Endothelial cell of hepatic sinusoid (primary cell): Measurements from ENCODE around the gene POLR1A.

Experiments used
- in situ Hi-C: cut with HindIII; loops from 2 replicates; pipeline ENCODE4 v1.10.0; 2017; ENCODE audit warnings: low sequenced_read_pairs

POLR1A gene

GRCh38 chr2:86025976-86026743 is 79.5 kb downstream of the POLR1A start:
- in situ Hi-C loops = no loop called here

- in situ Hi-C loops = no loop called here
These were observed 80.4 kb downstream of the POLR1A start for GRCh38 chr2:86025229-86025820.

GRCh38 chr2:86023366-86023712 is 82.3 kb downstream of the POLR1A start:
- in situ Hi-C loops = no loop called here

- in situ Hi-C loops = no loop called here
These were observed 82.9 kb downstream of the POLR1A start for GRCh38 chr2:86022661-86023365.

GRCh38 chr2:86021396-86022378 is 84.0 kb downstream of the POLR1A start:
- in situ Hi-C loops = no loop called here

- in situ Hi-C loops = no loop called here
These were observed 84.7 kb downstream of the POLR1A start for GRCh38 chr2:86020984-86021383.

GRCh38 chr2:86019121-86019520 is 86.6 kb downstream of the POLR1A start:
- in situ Hi-C loops = no loop called here

GRCh38 chr2:86017901-86018896 is 87.5 kb downstream of the POLR1A start:
- in situ Hi-C loops = no loop called here

- in situ Hi-C loops = no loop called here
These were observed 89.1 kb downstream of the POLR1A start for GRCh38 chr2:86016581-86016980.

GRCh38 chr2:86015699-86016098 is 90.0 kb downstream of the POLR1A start:
- in situ Hi-C loops = no loop called here

- in situ Hi-C loops = no loop called here
These were observed 90.7 kb downstream of the POLR1A start for GRCh38 chr2:86015006-86015405.

GRCh38 chr2:86014493-86014892 is 91.2 kb downstream of the POLR1A start:
- in situ Hi-C loops = loop anchor here (5.0 kb wide), 1 partner anchor 82 kb away; no protein-coding TSS in a partner anchor

GRCh38 chr2:86012007-86012712 is 93.5 kb downstream of the POLR1A start:
- in situ Hi-C loops = loop anchor here (5.0 kb wide), 1 partner anchor 80 kb away; no protein-coding TSS in a partner anchor

GRCh38 chr2:86011449-86011941 is 94.2 kb downstream of the POLR1A start:
- in situ Hi-C loops = loop anchor here (5.0 kb wide), 1 partner anchor 79 kb away; no protein-coding TSS in a partner anchor

GRCh38 chr2:86010083-86010482 is 95.6 kb downstream of the POLR1A start:
- in situ Hi-C loops = loop anchor here (5.0 kb wide), 1 partner anchor 78 kb away; no protein-coding TSS in a partner anchor

GRCh38 chr2:86006524-86006923 is 99.2 kb downstream of the POLR1A start:
- in situ Hi-C loops = no loop called here

- in situ Hi-C loops = no loop called here
These were observed 101.7 kb downstream of the POLR1A start for GRCh38 chr2:86003967-86004366.

GRCh38 chr2:86003104-86003503 is 102.6 kb downstream of the POLR1A start:
- in situ Hi-C loops = no loop called here

GRCh38 chr2:86002375-86002774 is 103.3 kb downstream of the POLR1A start:
- in situ Hi-C loops = no loop called here
